Keratinocyte (primary cell): ENCODE results near the gene IL17A.

Experiments used
- CTCF ChIP-seq, 3 experiments: IDR thresholded peaks in 1 of 3; conservative IDR thresholded peaks in 1 of 3; optimal IDR thresholded peaks in 1 of 3; 2 replicates in 2 of 3; 3 replicates in 1 of 3; pipeline versions ENCODE3 to v1.5.1; 2011; ENCODE audit warnings: low read length in 3 of 3, mild to moderate bottlenecking in 3 of 3, moderate library complexity in 2 of 3, control low read depth in 1 of 3, inconsistent platforms in 1 of 3; ENCODE audit not compliant: insufficient read depth in 2 of 3; ENCODE audit errors: extremely low read depth in 1 of 3
- EZH2 ChIP-seq: IDR thresholded peaks from one replicate; pipeline ENCODE4 v1.6.1; 2012; ENCODE audit warnings: inconsistent platforms, mild to moderate bottlenecking, low read length, moderate library complexity

GRCh38 chr6:52161689-52162438 lies 24.3 kb upstream of the IL17A start:
- TF ChIP-seq CTCF (optimal IDR thresholded peaks at IDR 0.05 in 1 of 3, IDR thresholded peaks at IDR 0.05 in 1 of 3, conservative IDR thresholded peaks at IDR 0.05 in 1 of 3; ENCODE audit: extremely low read depth in 1 of 3, insufficient read depth in 2 of 3, low read length in 3 of 3) (no peak), EZH2 (no peak)
